HAP-1 (cell line): ENCODE measurements around the gene ZBTB46.
"Not testable (repeated sequence)": the region's sequence is repeated elsewhere in the genome, so short reads cannot be mapped to it uniquely, and the experiment has no call there.

ENCODE experiments used
- DNase-seq, 2 experiments: peaks; one replicate each; pipeline ENCODE4 v3.0.0-alpha.2; 2016 to 2020; ENCODE audit warnings: low spot score in 2 of 2
- H3K27me3 ChIP-seq: fragments of 250-450 bp; sonication (Bioruptor Pico); 2 replicates; pipeline ENCODE4 v1.5.1; 2020; ENCODE audit warnings: low read depth, mild to moderate bottlenecking, moderate library complexity
- H3K36me3 ChIP-seq: fragments of 250-450 bp; sonication (Bioruptor Pico); replicated peaks from 2 replicates; pipeline ENCODE4 v1.5.1; 2020; ENCODE audit warnings: mild to moderate bottlenecking
- H3K4me1 ChIP-seq: fragments of 250-450 bp; sonication (Bioruptor Pico); 2 replicates; pipeline ENCODE4 v1.5.1; 2020; ENCODE audit warnings: mild to moderate bottlenecking
- H3K4me3 ChIP-seq: fragments of 250-450 bp; sonication (Bioruptor Pico); 2 replicates; pipeline ENCODE4 v1.5.1; 2020; ENCODE audit warnings: mild to moderate bottlenecking, moderate library complexity
- H3K9me3 ChIP-seq: fragments of 250-450 bp; sonication (Bioruptor Pico); 2 replicates; pipeline ENCODE4 v1.5.1; 2020; ENCODE audit warnings: mild to moderate bottlenecking, moderate library complexity
- in situ Hi-C: fragments of 300-500 bp; cut with MboI; formaldehyde crosslinking; loops from 3 replicates; pipeline ENCODE4 v1.14.3; 2020; ENCODE audit warnings: low sequenced_read_pairs, inconsistent platforms, mixed read lengths

Gene ZBTB46

DNA sequence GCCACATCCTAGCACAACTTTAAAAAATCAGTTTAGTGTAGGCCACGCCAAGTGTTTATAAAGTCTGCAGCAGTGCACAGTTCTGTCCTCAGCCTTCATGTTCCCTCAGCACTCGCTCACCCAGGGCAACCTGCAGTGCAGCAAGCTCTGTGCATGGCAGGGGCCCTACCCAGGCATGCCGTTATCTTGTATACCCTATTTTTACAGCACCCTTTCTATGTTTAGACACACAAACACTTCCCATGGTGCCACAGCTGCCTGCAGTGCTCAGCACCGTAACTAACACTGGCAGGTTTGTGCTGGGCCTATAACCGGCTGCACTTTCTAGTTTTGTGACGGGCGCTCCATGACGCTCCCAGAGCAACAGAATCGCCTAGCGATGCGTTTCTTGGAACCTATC lies 43.8 kb downstream of the ZBTB46 start:
- no peaks in the 10 kb centered on the region for H3K27me3 ChIP-seq
- in situ Hi-C loops, result no loop called here
- H3K9me3 ChIP-seq, result no peaks in the 10 kb centered on the region
- H3K4me3 ChIP-seq, result no peak overlapping the region
- H3K36me3 ChIP-seq, result no peaks in the 10 kb centered on the region
- H3K4me1 ChIP-seq, result no peaks in the 10 kb centered on the region
- DNase-seq, result no peak

DNA sequence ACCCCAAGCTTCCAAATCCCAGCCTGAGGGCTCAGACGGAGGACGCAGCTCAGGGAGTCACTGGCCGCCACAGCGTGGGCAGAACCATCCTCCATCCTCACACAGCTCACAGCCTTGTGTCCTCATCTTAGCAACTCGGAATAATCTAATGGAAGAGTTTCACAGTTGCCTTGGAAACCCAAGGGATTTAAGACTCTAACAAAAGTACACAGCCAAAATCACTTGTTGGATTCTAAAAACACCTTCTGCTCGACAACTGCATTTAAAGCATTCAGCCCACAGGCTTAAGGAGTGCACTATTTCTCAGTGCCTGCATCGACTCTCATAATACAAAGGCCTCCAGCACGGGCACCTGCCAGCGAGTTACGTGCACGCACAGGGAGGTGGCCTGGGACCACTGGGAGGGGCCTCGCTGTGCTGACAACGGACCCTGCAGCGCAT lies 45.4 kb downstream of the ZBTB46 start:
- Histone ChIP-seq H3K4me3 (no peak overlapping the region), H3K4me1 (no peaks in the 10 kb centered on the region), H3K27me3 (no peaks in the 10 kb centered on the region), H3K9me3 (no peaks in the 10 kb centered on the region), H3K36me3 (no peaks in the 10 kb centered on the region)
- DNase-seq, result no peak
- in situ Hi-C loops, result no loop called here

DNA sequence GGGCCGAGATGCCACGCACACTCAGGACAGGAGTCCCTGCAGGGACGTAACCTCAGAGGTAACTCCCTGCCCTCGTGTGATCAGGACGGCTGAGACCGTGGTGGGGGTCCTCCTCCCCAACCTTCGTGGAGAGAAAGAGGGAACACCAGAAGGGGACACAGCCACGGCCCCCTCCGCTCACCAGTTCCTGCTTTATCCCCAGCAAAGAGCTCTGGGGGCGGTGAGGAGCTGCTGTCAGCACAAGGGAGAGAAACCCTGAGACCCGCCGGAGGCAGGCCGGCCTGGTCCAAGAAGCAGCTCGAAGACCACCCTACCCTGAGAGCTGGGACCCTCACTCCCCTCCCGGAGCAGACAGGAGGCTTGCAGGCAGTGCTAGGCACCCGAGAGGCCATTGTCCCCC lies 47.1 kb downstream of the ZBTB46 start:
- no peaks in the 10 kb centered on the region for H3K4me1 ChIP-seq
- no peaks in the 10 kb centered on the region for H3K27me3 ChIP-seq
- no peak overlapping the region for H3K4me3 ChIP-seq
- no peaks in the 10 kb centered on the region for H3K36me3 ChIP-seq
- H3K9me3 ChIP-seq, result no peaks in the 10 kb centered on the region
- in situ Hi-C loops, result no loop called here
- no peak for DNase-seq

DNA sequence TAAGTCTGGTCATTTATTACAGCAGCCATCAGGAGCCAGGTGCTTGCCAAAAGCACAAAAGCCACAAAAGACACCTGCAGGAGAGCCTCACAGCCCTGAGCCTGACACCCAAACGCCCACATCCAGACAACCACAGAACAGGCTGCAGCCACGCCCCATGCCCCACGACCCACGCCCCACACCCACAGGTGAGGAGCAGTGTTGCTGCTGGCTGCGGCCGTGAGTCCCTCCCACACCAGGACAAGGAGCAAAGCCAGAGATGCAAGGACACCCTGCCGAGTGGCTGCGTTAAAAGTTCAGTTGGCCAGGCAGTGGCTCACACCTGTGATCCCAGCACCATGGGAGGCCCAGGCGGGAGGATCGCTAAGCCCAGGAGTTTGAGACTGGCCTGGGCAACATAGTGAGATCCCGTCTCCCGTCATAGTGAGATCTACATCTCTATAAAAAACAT lies 48.5 kb downstream of the ZBTB46 start:
- Histone ChIP-seq H3K9me3 (no peaks in the 10 kb centered on the region), H3K27me3 (no peaks in the 10 kb centered on the region), H3K36me3 (no peaks in the 10 kb centered on the region), H3K4me3 (no peak overlapping the region), H3K4me1 (no peaks in the 10 kb centered on the region)
- in situ Hi-C loops, result no loop called here
- DNase-seq, result no peak

DNA sequence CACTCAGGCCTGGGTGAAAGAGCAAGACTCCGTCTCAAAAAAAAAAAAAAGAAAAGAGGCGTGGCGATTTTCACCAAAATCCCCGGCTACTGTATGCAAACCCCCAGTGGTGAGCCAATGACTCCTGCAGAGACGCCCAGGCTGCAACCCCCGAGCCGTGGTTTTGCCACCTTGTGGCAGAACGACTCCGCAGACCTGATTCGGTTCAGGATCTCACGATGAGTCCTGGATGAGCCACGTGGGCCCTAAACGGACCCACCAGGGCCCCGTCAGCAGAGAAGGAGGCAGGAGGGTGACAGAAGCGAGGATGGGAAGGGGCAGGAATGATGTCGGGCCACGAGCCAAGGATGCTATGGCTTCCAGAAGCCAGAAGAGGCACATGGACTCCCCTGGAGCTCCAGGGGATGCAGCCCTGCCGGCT lies 49.0 kb downstream of the ZBTB46 start:
- no peaks in the 10 kb centered on the region for H3K4me1 ChIP-seq
- no peak for DNase-seq
- in situ Hi-C loops, result no loop called here
- H3K36me3 ChIP-seq, result no peaks in the 10 kb centered on the region
- no peaks in the 10 kb centered on the region for H3K27me3 ChIP-seq
- no peak overlapping the region for H3K4me3 ChIP-seq
- no peaks in the 10 kb centered on the region for H3K9me3 ChIP-seq

DNA sequence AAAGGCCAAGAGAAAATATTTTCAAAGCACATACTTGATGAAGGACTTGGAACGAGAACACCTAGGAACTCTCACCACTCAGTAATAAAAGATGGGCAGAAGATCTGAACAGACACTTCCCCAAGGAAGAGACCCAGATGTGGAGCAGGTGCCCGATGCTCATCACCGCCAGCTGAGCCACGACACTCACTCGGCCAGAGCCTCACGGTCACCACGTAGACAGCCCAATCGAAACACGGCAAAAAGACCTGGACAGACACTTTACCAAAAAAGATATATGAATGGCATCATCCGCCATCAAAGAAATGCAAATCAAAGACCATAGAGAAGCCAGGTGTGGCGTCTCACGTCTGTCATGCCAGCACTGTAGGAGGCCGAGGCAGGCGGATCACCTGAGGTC lies 49.9 kb downstream of the ZBTB46 start:
- Histone ChIP-seq H3K4me3 (no peak overlapping the region), H3K36me3 (no peaks in the 10 kb centered on the region), H3K27me3 (no peaks in the 10 kb centered on the region), H3K9me3 (no peaks in the 10 kb centered on the region), H3K4me1 (no peaks in the 10 kb centered on the region)
- in situ Hi-C loops, result no loop called here
- DNase-seq, result no peak

DNA sequence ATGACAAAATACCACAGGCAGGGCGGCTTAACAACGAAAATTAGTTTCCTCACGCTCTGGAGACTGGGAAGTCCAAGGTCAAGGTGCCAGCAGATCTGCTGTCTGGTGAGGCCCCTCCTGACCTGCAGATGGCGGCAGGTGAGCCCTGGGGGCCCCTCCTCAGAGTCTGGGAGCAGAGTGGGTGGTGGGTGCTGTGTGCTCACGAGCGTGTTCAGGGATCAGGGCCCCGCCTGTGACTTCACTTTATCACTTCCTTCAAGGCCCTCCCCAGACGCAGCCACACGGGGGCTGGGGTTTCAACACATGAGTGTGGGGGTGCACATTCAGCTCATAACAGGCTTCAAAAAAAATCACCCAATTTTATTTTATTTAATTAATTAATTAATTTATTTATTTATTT lies 52.2 kb downstream of the ZBTB46 start:
- in situ Hi-C loops, result no loop called here
- no peak for DNase-seq
- H3K36me3 ChIP-seq, result no peaks in the 10 kb centered on the region
- no peak overlapping the region for H3K4me3 ChIP-seq
- H3K4me1 ChIP-seq, result no peaks in the 10 kb centered on the region
- no peaks in the 10 kb centered on the region for H3K27me3 ChIP-seq
- H3K9me3 ChIP-seq, result no peaks in the 10 kb centered on the region

DNA sequence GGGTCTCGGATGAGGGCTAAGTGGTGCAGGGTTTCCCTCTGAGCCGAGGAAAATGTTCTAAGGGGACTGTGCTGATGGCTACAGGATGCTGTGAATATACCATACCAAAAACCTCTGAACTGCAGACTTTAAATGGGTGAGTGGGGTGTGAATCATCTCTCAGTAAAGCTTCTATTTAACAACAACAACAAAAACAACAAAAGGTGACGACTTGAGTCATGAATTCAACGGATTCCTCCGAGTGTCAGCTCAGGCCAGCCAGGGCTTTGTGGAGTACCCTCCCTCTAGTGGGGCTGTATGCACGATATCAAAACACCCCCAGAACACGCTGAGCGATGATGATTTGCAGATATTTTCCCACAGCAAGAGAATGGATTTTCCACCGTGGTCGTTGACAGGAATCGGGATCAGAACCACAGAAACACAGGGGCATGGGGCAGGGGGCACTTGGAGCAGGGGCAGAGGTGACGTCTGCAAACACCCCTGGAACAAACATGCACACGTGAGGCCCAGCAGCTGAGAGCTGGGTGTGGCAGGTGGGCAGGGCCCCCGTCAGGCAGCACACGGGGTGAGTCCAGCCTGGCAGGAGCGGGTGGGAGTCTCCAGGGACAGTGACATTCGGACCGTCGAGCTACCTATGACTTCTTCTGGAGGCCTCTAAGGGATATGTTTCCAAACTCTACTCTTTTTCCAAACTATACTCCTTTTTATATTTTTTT lies 52.9 kb downstream of the ZBTB46 start:
- no peak for DNase-seq
- H3K36me3 ChIP-seq, result no peaks in the 10 kb centered on the region
- no peaks in the 10 kb centered on the region for H3K9me3 ChIP-seq
- H3K4me1 ChIP-seq, result no peaks in the 10 kb centered on the region
- H3K4me3 ChIP-seq, result no peak overlapping the region
- H3K27me3 ChIP-seq, result no peaks in the 10 kb centered on the region
- in situ Hi-C loops, result no loop called here

DNA sequence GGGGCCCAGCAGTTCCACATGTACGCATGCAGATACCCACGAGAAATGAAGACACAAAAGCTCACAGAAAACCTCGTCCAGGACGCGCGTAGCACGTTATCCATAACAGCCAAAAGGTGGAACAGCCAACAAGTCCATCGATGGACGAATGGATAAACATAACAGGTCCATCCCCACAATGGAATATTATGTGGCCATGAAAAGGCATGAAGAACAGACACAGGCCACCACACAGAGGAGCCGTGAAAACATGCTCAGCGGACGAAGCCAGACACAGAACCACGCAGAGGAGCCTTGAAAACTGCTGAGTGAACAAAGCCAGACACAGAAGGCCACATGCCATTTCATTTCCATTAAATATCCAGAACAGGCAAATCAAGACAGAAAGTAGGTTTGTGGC lies 53.5 kb downstream of the ZBTB46 start:
- H3K9me3 ChIP-seq, result no peaks in the 10 kb centered on the region
- no peaks in the 10 kb centered on the region for H3K27me3 ChIP-seq
- no peaks in the 10 kb centered on the region for H3K36me3 ChIP-seq
- no peaks in the 10 kb centered on the region for H3K4me1 ChIP-seq
- in situ Hi-C loops, result no loop called here
- DNase-seq, result no peak
- H3K4me3 ChIP-seq, result no peak overlapping the region

DNA sequence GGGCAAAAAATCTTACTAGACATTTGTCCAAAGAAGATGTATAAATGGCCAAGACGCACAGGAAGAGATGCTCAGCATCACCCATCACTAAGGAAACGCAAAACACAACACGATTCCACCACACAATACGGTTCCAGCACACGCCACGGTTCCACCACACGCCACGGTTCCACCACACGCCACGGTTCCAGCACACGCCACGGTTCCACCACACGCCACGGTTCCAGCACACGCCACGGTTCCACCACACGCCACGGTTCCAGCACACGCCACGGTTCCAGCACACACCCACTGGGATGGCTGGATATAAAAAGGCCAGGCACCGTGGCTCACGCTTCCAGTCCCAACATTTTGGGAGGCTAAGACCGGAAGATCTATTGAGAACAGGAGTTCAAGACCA lies 54.2 kb downstream of the ZBTB46 start:
- H3K9me3 ChIP-seq, in situ Hi-C loops, H3K27me3 ChIP-seq, H3K4me3 ChIP-seq, DNase-seq, H3K36me3 ChIP-seq, H3K4me1 ChIP-seq: not testable (repeated sequence)

DNA sequence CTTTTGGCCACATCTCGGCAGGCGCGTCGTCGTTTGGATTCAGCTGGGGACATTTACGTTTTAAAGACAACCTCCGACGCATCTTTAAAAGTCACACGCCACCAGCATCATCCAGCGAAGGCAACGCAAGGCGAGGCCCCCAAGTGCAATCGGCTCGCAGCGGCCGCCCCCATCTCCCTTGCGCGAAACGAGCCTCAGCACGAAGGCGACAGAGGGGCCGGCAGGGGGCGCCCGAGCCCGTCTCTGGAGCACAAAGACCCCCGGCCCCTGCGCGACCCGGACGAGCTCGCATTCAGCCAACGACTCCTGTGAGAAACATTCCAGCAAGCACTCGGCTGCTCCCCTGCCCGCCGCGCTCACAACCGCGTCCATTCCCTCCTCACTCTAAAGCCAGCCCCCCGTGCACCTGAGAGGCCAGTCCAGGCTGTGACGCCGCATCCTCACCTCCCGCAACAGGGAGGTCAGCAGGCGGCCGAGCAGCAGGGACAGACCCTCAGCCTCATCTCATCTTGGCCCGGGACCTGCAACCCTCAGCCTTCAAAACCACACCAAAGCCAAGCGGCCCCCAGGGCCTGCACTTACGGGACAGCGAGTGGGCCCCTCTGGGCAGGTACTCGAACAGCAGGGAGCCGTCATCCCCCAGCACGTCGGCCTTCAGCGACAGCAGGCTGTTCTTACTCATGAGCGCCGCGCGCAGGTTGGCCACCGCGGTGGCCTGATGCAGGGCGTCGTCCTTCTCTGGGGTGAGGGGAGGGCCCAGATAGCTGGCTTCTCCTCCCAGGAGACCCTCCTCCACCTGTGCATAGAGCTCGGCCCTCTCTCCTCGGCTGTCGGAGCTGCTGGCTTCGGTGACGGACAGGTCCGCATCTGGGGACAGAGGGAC lies 55.7 kb downstream of the ZBTB46 start:
- H3K36me3 ChIP-seq, result no peaks in the 10 kb centered on the region
- H3K9me3 ChIP-seq, result no peaks in the 10 kb centered on the region
- no peak for DNase-seq
- no peaks in the 10 kb centered on the region for H3K27me3 ChIP-seq
- H3K4me3 ChIP-seq, result no peak overlapping the region
- no peaks in the 10 kb centered on the region for H3K4me1 ChIP-seq
- in situ Hi-C loops, result no loop called here

DNA sequence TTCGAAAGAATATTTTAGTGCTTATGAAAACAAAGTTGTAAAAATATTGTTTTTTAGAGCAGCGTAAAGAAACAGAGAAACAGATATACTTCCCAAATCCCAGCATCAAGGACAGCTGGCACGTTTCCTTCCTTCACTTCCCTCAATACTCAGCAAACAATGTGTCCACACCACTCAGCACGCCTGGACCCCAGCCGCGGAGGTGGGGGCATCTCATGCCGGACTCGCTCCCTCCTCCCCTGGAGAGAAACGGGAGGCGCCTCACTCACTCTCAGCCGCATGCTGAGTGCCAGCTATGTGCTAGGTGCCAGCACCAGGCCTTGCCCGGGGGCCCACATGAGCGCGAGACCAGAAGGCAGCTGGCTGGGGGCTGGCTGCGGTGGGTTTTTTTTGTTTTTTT lies 56.8 kb downstream of the ZBTB46 start:
- Histone ChIP-seq H3K36me3 (no peaks in the 10 kb centered on the region), H3K4me1 (no peaks in the 10 kb centered on the region), H3K4me3 (no peak overlapping the region), H3K9me3 (no peaks in the 10 kb centered on the region), H3K27me3 (no peaks in the 10 kb centered on the region)
- no peak for DNase-seq
- in situ Hi-C loops, result no loop called here

DNA sequence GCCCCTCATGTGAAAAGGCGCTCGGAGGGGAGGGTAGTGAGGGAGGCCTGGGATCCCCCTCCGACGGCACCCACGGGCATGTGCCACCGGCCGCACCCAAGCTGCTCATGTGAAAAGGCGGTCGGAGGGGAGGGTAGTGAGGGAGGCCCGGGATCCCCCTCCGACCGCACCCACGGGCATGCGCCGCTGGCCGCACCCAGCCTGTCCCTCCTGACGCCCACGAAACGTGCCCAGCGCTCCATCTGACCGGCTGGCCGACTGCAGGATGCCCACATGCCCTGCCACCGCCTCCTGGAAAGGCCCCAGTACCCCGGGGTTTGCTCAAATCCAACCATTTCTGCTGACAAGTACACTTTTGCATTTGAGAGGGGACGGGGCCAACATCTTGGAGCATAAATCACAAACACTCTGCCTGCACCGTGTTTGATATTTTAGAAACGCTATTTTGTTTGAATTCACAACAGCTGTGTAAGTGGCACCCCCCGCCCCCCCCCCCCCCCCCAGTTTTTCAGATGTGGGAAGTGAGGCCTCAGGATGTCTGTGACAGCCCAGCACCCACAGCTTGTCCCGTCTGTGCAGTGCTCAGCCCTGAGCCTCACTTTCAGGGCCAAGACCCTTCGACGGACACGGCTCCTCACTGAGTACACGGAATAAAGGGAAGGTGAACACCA lies 57.4 kb downstream of the ZBTB46 start:
- no peak for DNase-seq
- no peaks in the 10 kb centered on the region for H3K4me1 ChIP-seq
- no peaks in the 10 kb centered on the region for H3K9me3 ChIP-seq
- H3K4me3 ChIP-seq, result no peak overlapping the region
- no peaks in the 10 kb centered on the region for H3K27me3 ChIP-seq
- H3K36me3 ChIP-seq, result no peaks in the 10 kb centered on the region
- in situ Hi-C loops, result no loop called here
